MG63 (cell line): Measurements from ENCODE around the gene CBLC. TPM values are rescaled to one million over a fixed set of nuclear protein-coding genes. Genes with fewer than 3 reads are reported as not detected.
A peak's percentile ranks its signal among the peaks of the same experiment; 100 is the strongest.
"Not testable (repeated sequence)": the region's sequence is repeated elsewhere in the genome, so short reads cannot be mapped to it uniquely, and the experiment has no call there.

Experiments used
- DNase-seq: peaks from one replicate; pipeline ENCODE4 v3.0.0-alpha.2; 2020
- H3K27me3 ChIP-seq: fragments of 250-450 bp; sonication (Bioruptor Pico); 2 replicates; pipeline ENCODE4 v1.5.1; 2020; ENCODE audit warnings: mild to moderate bottlenecking, moderate library complexity
- H3K36me3 ChIP-seq: fragments of 250-450 bp; sonication (Bioruptor Pico); 2 replicates; pipeline ENCODE4 v1.5.1; 2020; ENCODE audit warnings: mild to moderate bottlenecking, moderate library complexity
- H3K4me3 ChIP-seq: fragments of 250-450 bp; sonication (Bioruptor Pico); 2 replicates; pipeline ENCODE4 v1.5.1; 2020; ENCODE audit warnings: mild to moderate bottlenecking, moderate library complexity
- H3K9me3 ChIP-seq: fragments of 250-450 bp; sonication (Bioruptor Pico); 2 replicates; pipeline ENCODE4 v1.5.1; 2020; ENCODE audit warnings: mild to moderate bottlenecking, moderate library complexity
- total RNA-seq: library from RNA; depleted of rRNA; stranded (reverse); fragments of >200 nt; shearing (Covaris generic); gene quantifications from 2 replicates; pipeline ENCODE4 v1.2.3, GENCODE V29; 2014; ENCODE audit warnings: low replicate concordance

Gene CBLC
- total RNA-seq, 1 experiment from 2014 or later = not detected

DNA sequence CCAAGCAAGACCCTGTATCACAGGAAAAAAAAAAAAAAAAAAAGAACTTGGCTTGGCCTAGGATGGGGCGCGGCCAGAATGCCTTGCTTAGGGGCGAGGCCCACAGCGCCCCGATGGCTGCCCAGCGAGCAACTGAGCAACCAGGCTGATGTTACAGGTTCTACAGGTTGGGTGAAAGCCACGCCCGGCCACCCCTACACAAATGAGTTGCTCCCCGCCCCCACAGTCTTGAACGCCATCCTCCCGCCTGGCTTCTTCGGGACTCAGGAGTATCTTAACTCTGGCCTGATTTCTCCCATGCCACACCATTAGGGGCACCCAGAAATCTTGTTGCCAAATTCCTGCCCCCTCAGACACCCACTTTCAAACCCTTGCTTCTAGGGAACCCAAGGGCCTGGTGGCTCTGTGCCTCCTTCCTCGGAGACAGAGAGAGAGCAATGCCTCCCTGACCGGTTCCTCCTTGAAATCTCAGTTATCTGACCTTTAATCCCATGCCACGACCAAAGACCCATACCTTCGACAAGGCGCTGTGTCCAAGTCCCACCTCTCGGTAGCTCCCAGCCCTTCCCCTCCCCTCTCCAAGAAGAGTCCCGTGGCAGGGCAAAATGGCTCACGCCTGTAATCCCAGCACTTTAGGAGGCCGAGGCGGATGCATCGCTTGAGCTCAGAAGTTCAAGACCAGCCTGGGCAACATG is 1.1 kb upstream of the CBLC start:
- Histone ChIP-seq H3K9me3 (no peaks in the 10 kb centered on the region; the same call in 1 of the 2 replicates), H3K36me3 (no peaks in the 10 kb centered on the region), H3K27me3 (no peaks in the 10 kb centered on the region), H3K4me3 (no peak overlapping the region)
- no peak for DNase-seq

DNA sequence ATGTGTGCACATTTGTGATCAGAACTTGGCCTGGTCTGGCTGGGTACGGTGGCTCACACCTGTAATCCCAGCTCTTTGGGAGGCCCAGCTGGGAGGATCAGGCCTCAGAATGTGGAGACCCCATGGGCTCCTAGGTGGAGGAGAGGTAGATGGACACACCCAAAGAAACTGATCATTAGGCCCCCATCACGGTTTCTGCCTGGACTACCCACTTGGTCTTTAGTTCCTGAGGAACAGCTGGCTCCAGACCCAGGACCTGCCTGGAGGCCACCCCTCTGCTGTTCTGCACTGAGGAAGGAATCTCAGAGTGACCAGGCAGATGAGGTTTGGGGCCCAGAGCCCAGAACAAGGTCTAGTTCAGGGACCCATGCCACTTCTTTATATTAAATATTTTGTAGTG is 1.5 kb downstream of the CBLC start:
- no peaks in the 10 kb centered on the region; the same call in 1 of the 2 replicates for H3K9me3 ChIP-seq
- H3K36me3 ChIP-seq = no peaks in the 10 kb centered on the region
- no peak for DNase-seq
- H3K27me3 ChIP-seq = no peaks in the 10 kb centered on the region
- no peak overlapping the region for H3K4me3 ChIP-seq

DNA sequence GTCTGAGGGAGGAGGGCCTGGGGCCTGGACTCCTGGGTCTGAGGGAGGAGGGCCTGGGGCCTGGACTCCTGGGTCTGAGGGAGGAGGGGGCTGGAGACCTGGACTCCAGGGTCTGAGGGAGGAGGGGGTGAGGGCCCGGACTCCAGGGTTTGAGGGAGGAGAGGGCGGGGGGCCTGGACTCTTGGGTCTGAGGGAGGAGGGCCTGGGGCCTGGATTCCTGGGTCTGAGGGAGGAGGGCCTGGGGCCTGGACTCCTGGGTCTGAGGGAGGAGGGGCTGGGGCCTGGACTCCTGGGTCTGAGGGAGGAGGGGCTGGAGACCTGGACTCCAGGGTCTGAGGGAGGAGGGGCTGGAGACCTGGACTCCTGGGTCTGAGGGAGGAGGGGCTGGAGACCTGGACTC is 4.0 kb downstream of the CBLC start:
- H3K9me3 ChIP-seq, H3K27me3 ChIP-seq, H3K36me3 ChIP-seq, H3K4me3 ChIP-seq, DNase-seq: not testable (repeated sequence)

DNA sequence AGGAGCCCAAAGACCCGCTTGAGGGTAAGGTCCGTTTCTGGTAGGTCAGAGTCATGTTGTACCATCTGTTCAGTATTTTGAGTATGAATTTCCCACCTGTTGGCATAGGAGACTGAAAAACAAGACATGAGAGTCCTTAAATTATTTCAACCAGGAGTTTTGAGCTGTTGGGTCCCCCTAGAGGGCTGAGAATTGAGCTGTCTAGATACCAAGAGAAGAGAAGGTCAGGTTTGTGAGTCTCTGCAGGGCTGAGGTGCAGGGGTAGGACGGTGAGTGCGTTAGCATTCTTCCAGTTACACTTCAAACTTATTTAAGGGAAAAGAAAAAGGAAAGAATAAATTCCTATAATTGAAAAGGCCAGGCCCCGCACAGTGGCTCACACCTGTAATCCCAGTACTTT is 5.0 kb downstream of the CBLC start:
- no peaks in the 10 kb centered on the region; the same call in 1 of the 2 replicates for H3K9me3 ChIP-seq
- H3K27me3 ChIP-seq = no peaks in the 10 kb centered on the region
- no peak for DNase-seq
- no peak overlapping the region for H3K4me3 ChIP-seq
- no peaks in the 10 kb centered on the region for H3K36me3 ChIP-seq

DNA sequence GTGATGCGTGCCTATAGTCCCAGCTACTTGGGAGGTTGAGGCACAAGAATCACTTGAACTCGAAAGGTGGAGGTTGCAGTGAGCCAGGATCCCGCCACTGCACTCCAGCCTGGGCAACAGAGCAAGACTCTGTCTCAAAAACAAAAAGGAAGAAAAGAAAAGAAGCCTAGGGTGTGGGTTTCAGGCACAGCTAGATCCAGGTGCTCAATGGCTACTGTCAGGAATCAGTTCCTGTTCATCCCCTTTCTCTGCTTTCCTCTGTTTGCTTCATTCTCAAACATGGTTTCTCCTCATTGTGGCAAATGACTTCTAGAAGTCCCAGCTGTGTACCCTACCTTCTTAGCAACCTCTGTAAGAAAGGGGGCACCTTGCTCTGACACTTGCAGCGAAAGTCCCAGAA is 5.9 kb downstream of the CBLC start:
- Histone ChIP-seq H3K36me3 (no peaks in the 10 kb centered on the region), H3K9me3 (no peaks in the 10 kb centered on the region; the same call in 1 of the 2 replicates), H3K4me3 (no peak overlapping the region), H3K27me3 (no peaks in the 10 kb centered on the region)
- no peak for DNase-seq

DNA sequence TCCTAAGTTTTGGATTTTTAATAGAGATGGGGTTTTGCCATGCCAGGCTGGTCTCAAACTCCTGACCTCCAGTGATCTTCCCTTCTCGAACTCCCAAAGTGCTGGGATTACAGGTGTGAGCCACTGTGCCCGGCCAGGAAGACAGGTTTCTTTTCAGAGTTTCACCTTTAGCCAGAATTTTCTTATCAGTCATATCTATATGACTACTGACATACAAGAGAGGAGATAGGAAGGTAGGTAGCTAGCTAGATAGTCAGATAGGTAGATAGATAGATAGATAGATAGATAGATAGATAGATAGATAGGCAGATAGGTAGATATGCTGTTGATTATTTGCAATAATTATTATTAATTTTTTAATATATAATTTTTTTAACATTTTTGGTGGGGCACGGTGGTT is 7.6 kb downstream of the CBLC start:
- Histone ChIP-seq H3K36me3 (no peaks in the 10 kb centered on the region), H3K27me3 (no peaks in the 10 kb centered on the region), H3K4me3 (no peak overlapping the region), H3K9me3 (no peaks in the 10 kb centered on the region; the same call in 1 of the 2 replicates)
- no peak for DNase-seq

DNA sequence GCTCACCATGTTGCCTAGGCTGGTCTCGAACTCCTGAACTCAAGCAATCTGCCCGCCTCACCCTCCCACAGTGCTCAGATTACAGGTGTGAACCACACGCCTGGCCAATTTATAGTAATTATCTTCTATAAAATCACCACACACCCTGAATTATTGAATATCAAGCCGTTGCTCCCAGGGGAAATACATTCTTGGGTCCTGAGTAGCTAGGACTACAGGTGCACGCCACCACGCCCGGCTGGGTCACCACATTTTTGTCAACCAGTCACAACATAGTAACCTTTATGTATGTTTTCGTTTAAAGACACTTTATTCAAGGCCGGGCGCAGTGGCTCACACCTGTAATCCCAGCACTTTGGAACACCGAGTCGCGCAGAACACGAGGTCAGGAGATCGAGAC is 8.3 kb downstream of the CBLC start:
- no peaks in the 10 kb centered on the region for H3K36me3 ChIP-seq
- no peak for DNase-seq
- no peaks in the 10 kb centered on the region for H3K27me3 ChIP-seq
- no peaks in the 10 kb centered on the region; the same call in 1 of the 2 replicates for H3K9me3 ChIP-seq
- no peak overlapping the region for H3K4me3 ChIP-seq

DNA sequence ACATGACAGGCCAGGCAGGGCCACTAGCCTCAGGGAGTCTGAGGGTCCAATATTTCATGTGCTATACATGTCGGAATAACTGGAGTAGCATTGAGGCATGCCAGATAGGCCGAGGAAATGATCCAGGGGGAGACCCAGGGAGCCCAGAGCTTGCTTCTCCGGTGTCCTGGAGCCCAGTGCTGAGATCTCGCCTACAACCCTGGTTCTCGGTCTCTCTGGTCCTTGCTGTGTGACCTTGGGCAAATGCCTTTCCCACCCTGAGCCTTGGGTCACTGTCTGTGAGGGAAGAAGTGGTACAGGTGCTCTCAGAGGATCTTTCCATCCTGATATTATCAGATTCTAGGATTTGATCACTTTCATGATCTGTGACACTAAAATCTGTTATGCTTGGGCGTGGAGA is 11.3 kb downstream of the CBLC start:
- Histone ChIP-seq H3K9me3 (no peaks in the 10 kb centered on the region), H3K27me3 (no peaks in the 10 kb centered on the region), H3K36me3 (no peaks in the 10 kb centered on the region), H3K4me3 (no peak overlapping the region)
- no peak for DNase-seq

DNA sequence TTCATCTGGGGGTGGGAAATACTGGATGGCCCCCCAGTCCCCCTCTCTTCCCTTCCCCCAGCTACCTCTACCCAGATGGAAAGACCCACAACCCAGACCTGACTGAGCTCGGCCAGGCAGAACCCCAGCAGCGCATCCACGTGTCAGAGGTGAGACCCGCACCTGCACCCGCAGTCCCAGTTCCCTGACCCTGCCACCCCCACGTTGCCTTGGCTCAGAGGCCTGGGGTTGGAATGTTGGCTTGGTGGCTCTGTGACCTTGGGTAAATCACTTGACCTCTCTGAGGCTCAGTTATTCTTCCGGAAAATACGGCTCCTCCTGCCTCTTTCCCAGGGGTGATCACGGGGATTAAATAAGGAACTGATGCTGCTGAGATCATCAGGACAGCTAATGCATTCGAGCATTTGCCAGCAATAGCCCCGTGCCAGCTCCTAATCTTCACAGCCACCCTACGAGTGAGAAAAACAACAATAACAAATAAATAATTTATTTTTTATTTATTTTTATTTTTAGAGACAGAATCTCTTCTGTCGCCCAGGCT is 12.3 kb downstream of the CBLC start:
- no peaks in the 10 kb centered on the region for H3K27me3 ChIP-seq
- H3K4me3 ChIP-seq = no peak overlapping the region
- no peaks in the 10 kb centered on the region for H3K36me3 ChIP-seq
- DNase-seq = peak; percentile 24
- H3K9me3 ChIP-seq = no peaks in the 10 kb centered on the region

DNA sequence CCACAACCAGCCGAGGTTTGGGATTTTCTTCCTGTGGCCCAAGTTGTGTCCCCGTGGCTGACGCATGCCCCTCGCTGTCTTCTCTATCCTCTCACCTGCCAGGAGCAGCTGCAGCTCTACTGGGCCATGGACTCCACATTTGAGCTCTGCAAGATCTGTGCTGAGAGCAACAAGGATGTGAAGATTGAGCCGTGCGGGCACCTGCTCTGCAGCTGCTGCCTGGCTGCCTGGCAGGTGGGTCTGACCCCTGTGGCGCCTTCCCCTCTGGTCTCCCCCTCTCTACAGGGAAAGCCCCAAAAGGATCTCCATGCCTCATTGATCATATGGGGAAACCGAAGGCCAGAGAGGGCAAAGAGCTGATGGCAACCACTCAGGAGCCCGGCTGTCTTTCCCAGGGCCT is 14.6 kb downstream of the CBLC start:
- H3K9me3 ChIP-seq = no peaks in the 10 kb centered on the region
- no peaks in the 10 kb centered on the region for H3K36me3 ChIP-seq
- no peaks in the 10 kb centered on the region for H3K27me3 ChIP-seq
- H3K4me3 ChIP-seq = no peak overlapping the region
- no peak for DNase-seq

DNA sequence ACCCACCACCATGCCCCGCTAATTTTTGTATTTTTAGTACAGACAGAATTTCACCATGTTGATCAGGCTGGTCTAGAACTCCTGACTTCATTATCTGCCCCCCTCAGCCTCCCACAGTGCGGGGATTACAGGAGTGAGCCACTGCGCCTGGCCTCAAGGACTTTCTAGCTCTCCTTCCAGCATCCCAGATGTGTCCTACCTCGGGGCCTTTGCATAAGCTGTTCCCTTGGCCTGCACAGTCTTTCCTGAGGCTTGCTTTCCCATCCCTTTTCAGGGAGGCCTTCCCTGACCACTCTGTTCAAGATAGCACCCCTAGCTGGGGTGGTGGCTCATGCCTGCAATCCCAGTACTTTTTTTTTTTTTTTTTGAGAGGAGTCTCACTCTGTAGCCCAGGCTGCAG is 16.9 kb downstream of the CBLC start:
- H3K4me3 ChIP-seq = no peak overlapping the region
- no peaks in the 10 kb centered on the region for H3K36me3 ChIP-seq
- no peaks in the 10 kb centered on the region for H3K9me3 ChIP-seq
- no peak for DNase-seq
- H3K27me3 ChIP-seq = no peaks in the 10 kb centered on the region

DNA sequence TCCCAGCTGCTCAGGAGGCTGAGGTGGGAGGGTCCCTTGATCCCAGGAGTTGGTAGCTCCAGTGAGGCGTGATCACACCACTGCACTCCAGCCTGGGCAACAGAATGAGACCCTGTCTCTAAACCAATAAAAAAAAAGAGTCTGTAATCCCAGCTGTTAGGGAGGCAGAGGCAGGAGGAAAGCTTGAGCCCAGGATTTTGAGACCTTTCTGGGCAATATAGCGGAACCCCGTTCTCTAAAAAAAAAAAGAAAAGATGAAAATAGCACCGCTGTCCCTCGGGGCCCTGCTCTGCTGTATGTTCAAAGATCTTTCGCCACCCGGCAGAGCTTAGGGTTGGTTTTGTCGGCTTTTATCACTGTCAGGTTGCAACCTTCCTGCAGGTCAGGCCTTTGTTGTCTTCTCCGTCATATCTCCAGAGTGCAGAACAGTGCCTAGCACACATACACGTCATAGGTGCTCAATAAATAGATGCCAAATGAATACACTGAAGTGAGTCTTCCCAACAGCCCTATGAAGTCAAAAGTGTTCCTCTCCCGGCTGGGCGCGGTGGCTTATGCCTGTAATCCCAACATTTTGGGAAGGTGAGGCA is 17.8 kb downstream of the CBLC start:
- Histone ChIP-seq H3K27me3 (no peaks in the 10 kb centered on the region), H3K36me3 (no peaks in the 10 kb centered on the region), H3K4me3 (no peak overlapping the region), H3K9me3 (no peaks in the 10 kb centered on the region)
- DNase-seq = no peak

DNA sequence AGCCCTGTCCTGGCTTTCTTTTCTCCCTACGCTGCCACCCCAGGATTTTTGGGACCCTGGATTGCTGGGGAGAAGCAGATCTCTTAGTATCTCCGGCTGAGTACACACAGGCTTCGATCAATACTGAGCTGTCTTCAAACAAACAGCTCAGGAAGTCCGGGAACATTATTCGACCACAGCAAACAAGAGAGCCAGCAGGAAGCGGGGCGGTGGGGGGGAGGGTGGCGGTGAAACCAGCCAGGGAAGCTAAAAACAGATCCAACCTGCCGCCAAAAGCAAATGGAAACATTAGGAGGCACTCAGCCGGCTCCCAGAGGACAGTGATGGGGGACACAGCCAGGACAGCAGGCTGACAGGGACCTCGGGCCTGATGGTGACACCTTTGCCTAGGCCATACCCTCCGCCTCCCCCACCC is 19.0 kb downstream of the CBLC start:
- H3K36me3 ChIP-seq = no peaks in the 10 kb centered on the region
- H3K9me3 ChIP-seq = no peaks in the 10 kb centered on the region
- no peaks in the 10 kb centered on the region for H3K27me3 ChIP-seq
- H3K4me3 ChIP-seq = no peak overlapping the region
- peak; percentile 40 for DNase-seq

DNA sequence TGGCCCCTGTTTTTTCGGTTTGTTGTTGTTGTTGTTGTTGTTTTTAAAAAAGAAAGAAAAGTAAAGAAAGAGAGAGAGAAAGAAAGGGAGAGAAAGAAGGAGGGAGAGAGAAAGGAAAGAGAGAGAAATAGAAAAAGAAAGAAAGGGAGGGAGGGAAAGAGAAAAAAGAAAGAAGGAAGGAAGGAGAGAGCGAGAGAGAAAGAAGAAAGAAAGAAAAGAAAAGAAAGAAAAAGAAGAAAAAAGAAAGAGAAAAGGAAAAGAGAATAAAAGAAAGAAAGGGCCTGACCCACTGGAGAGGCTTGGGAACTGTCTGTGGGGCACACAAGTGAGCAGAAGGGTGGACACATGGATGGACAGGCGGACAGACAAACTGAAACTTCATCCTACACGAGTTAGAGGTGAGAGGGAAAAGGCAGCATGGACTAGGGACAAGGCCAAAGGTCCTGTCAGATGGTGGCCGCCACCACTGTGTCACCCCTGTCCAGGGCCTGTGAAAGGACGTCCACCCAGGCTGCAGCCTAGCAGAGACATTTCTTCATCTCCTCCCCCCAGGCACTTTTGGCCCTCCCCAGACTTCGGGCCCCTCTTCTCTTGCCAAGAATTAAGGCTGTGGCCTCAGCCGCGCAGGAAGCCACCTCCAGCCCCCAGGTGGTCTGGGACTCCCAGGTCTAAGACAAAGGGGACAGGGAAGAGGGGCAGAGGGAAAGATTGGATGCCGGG is 22.1 kb downstream of the CBLC start:
- H3K4me3 ChIP-seq = no peak overlapping the region
- DNase-seq = no peak
- H3K9me3 ChIP-seq = peaks cover 4% of the 10 kb centered on the region
- H3K36me3 ChIP-seq = no peaks in the 10 kb centered on the region
- H3K27me3 ChIP-seq = no peaks in the 10 kb centered on the region

DNA sequence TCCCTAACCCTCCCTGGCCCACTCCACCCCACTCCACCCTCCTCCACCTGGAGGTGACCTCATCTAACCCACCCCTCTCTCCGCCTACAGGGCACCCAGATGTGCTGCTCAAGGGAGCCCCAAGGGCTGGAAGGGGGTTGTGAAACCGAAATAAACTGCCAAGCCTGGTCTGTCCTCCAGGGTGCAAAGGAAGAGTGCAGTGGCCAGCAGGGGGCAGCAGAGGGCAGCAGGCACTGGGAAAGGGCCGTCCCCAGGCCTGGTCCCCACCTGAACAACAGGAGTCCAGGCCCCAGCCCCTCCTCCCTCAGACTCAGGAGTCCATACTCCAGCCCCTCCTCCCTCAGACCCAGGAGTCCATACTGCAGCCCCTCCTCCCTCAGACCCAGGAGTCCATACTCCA is 22.8 kb downstream of the CBLC start:
- no peaks in the 10 kb centered on the region for H3K27me3 ChIP-seq
- H3K9me3 ChIP-seq = peaks cover 4% of the 10 kb centered on the region
- H3K36me3 ChIP-seq = no peaks in the 10 kb centered on the region
- peak; percentile 80 for DNase-seq
- H3K4me3 ChIP-seq = no peak overlapping the region

DNA sequence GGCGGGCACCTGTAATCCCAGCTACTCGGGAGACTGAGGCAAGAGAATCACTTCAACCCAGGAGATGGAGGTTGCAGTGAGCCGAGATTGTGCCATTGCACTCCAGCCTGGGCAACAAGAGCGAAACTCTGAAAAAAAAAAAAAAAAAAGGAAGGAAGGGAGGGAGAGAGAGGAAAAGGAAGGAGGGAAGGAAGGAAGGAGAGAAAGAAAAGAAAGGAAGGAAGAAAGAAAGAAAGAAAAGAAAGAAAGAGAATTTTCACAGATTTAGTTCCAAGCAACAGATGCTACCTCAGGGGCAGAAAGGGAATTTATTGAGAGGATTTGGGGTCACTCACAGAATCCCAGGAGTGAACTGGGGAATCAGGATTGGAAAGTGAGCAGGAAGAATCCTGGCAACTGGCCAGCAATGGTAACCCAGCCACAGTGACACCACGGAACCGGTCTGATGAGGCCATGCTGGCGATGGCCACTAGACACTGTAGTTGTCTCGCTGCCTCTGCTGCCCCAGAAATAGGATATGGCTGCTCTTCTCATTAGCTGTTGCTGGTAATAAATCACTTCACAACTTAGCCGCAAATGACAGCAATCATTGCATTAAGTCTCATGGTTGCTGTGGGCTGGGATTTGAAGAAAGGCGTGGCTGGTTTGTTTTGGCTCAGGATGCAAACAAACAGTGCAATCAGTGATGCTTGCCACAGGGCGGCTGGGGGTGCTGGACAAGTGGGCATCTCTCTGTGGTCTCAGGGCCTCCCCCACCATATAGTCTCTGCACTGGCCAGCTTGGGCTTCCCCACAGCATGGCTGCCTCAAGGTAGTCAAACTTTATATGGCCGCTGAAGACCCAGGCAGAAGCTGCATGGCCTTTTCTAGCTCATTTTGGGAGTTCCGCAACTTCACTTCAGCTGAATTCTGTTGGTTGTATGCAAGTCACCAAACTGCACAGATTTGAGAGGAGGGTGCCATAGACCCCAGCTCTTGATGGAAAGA is 26.0 kb downstream of the CBLC start:
- H3K27me3 ChIP-seq = no peaks in the 10 kb centered on the region; the same call in 1 of the 2 replicates
- H3K4me3 ChIP-seq = no peak overlapping the region
- peaks cover 4% of the 10 kb centered on the region for H3K9me3 ChIP-seq
- H3K36me3 ChIP-seq = no peaks in the 10 kb centered on the region
- no peak for DNase-seq
